ENCODE measurements around the gene HSPA8. TPM values are rescaled to one million over a fixed set of nuclear protein-coding genes. Genes with fewer than 3 reads are reported as not detected.

Gene HSPA8
- total RNA-seq, 1 donor = 2,226 TPM

DNA sequence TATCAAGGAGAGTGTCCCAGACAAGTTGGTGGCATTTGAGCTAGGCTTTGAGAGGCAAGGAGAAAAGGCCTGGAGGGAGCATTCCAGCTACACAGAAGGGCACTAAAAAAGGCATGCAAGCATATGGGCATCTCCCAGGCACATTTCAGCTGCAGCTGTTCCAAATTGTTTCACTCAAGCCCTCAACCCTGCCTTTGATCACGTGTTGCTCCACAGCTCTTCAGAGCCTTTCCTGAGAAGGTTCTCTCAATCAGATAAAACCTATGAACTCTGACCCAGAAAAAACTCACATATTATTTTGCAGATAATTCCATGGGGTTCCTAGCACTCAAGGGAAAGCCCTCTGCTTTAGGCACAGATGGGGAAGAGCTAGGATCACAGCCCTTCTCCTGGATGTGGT is 24.4 kb upstream of the HSPA8 start:
- no peaks in the 10 kb centered on the region for H3K9me3 ChIP-seq (ENCODE audit: low read depth, low read length)
- DNase-seq (ENCODE audit: insufficient read length, low spot score, missing footprints) = no peak
- H3K79me2 ChIP-seq (ENCODE audit: insufficient read depth, low read length) = peaks cover 52% of the 10 kb centered on the region
- peak overlapping the region; percentile 0 for H3K27ac ChIP-seq (ENCODE audit: low read depth, low read length)
- H3K4me1 ChIP-seq (ENCODE audit: insufficient read depth, low read length) = peaks cover 16% of the 10 kb centered on the region
- peaks cover 58% of the 10 kb centered on the region for H3K36me3 ChIP-seq (ENCODE audit: insufficient read depth, low read length)
- no peaks in the 10 kb centered on the region for H3K27me3 ChIP-seq (ENCODE audit: insufficient read depth, low read length)
- no peak overlapping the region for H2AFZ ChIP-seq (ENCODE audit: low read length)
- TF ChIP-seq, protein P1, sequence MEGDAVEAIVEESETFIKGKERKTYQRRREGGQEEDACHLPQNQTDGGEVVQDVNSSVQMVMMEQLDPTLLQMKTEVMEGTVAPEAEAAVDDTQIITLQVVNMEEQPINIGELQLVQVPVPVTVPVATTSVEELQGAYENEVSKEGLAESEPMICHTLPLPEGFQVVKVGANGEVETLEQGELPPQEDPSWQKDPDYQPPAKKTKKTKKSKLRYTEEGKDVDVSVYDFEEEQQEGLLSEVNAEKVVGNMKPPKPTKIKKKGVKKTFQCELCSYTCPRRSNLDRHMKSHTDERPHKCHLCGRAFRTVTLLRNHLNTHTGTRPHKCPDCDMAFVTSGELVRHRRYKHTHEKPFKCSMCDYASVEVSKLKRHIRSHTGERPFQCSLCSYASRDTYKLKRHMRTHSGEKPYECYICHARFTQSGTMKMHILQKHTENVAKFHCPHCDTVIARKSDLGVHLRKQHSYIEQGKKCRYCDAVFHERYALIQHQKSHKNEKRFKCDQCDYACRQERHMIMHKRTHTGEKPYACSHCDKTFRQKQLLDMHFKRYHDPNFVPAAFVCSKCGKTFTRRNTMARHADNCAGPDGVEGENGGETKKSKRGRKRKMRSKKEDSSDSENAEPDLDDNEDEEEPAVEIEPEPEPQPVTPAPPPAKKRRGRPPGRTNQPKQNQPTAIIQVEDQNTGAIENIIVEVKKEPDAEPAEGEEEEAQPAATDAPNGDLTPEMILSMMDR (IDR thresholded peaks at IDR 0.05; ENCODE audit: extremely low read depth, low read depth, low read length) = no peak
- H4K20me1 ChIP-seq (ENCODE audit: insufficient read depth, low read length) = peaks cover 19% of the 10 kb centered on the region
- no peak overlapping the region for H3K4me2 ChIP-seq (ENCODE audit: insufficient read depth, low read length)
- H3K4me3 ChIP-seq (ENCODE audit: insufficient read depth, low read length) = no peak overlapping the region

DNA sequence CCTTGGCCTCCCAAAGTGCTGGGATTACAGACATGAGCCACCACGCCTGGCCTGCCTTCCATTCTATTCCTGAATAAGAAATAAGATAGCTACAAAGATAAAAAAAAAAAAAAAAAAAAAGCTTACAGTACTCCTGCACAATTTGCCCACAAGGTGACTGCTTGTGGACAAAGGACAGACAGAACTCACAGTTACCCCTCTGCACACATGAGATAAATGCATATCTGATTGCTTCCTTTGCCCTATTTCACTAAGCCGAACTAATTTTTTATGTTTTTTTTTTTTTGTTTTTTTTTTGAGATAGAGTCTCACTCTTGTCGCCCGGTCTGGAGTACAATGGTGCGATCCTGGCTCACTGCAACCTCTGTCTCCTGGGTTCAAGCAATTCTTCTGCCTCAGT is 23.6 kb upstream of the HSPA8 start:
- Histone ChIP-seq H3K79me2 (ENCODE audit: insufficient read depth, low read length) (peaks cover 46% of the 10 kb centered on the region), H3K27me3 (ENCODE audit: insufficient read depth, low read length) (no peaks in the 10 kb centered on the region), H3K9me3 (ENCODE audit: low read depth, low read length) (no peaks in the 10 kb centered on the region), H3K4me3 (ENCODE audit: insufficient read depth, low read length) (no peak overlapping the region), H4K20me1 (ENCODE audit: insufficient read depth, low read length) (peaks cover 19% of the 10 kb centered on the region), H3K36me3 (ENCODE audit: insufficient read depth, low read length) (peaks cover 63% of the 10 kb centered on the region), H3K4me2 (ENCODE audit: insufficient read depth, low read length) (no peak overlapping the region), H3K4me1 (ENCODE audit: insufficient read depth, low read length) (peaks cover 16% of the 10 kb centered on the region), H3K27ac (ENCODE audit: low read depth, low read length) (no peak overlapping the region), H2AFZ (ENCODE audit: low read length) (no peak overlapping the region)
- DNase-seq (ENCODE audit: insufficient read length, low spot score, missing footprints) = no peak
- TF ChIP-seq, protein P1 (IDR thresholded peaks at IDR 0.05; ENCODE audit: extremely low read depth, low read depth, low read length) = no peak

DNA sequence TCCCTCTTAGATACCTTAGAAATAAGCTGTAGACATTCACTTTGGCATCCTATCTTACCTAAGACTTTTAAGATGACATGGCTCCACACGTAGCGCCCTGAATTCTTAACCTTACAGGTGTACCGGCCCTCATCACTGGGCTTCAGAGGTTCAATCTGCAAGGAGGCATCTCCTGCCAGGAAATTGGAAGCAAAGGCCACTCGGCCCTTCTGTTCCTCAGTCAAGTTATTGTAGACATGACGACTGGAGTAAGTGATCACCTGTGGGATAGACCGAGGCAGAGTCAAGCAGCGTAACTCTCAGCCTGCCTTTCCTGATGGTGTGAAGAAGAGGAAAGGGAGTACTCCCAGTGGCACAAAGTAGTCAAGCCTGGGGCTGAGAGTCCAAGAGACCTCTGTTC is 22.5 kb upstream of the HSPA8 start:
- Histone ChIP-seq H3K27ac (ENCODE audit: low read depth, low read length) (peak overlapping the region; percentile 93), H3K36me3 (ENCODE audit: insufficient read depth, low read length) (peaks cover 73% of the 10 kb centered on the region)
- no peak for DNase-seq (ENCODE audit: insufficient read length, low spot score, missing footprints)

DNA sequence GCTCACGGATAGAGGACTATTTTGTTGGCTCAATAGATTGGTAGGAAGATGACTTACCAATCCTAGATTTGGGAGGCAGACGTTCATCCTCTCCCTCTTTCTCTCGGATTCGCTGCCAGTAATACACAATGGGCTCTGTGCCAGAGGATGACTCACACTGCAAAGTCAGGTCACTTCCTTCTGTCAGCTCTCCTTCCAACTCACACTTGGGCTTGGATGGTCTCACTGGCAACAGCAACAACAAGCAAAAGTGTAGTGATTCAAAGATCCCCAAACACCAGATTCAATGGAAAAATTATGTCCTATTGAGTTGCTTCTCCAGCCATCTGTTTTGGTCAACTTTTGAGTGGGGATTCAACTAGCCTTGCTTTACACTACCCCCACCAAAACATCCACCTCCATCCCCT is 21.7 kb upstream of the HSPA8 start:
- Histone ChIP-seq H3K9me3 (ENCODE audit: low read depth, low read length) (no peaks in the 10 kb centered on the region), H3K79me2 (ENCODE audit: insufficient read depth, low read length) (peaks cover 35% of the 10 kb centered on the region), H2AFZ (ENCODE audit: low read length) (no peak overlapping the region), H3K4me3 (ENCODE audit: insufficient read depth, low read length) (no peak overlapping the region), H3K4me1 (ENCODE audit: insufficient read depth, low read length) (peaks cover 16% of the 10 kb centered on the region), H3K36me3 (ENCODE audit: insufficient read depth, low read length) (peaks cover 72% of the 10 kb centered on the region), H3K27ac (ENCODE audit: low read depth, low read length) (peak overlapping the region; percentile 93), H3K4me2 (ENCODE audit: insufficient read depth, low read length) (no peak overlapping the region), H3K27me3 (ENCODE audit: insufficient read depth, low read length) (no peaks in the 10 kb centered on the region), H4K20me1 (ENCODE audit: insufficient read depth, low read length) (peaks cover 19% of the 10 kb centered on the region)
- DNase-seq (ENCODE audit: insufficient read length, low spot score, missing footprints) = peak; percentile 79
- TF ChIP-seq, protein P1 (IDR thresholded peaks at IDR 0.05; ENCODE audit: extremely low read depth, low read depth, low read length) = no peak

More for the DNA sequence above, 22.5 kb upstream of the HSPA8 start:
- Histone ChIP-seq H3K27me3 (ENCODE audit: insufficient read depth, low read length) (no peaks in the 10 kb centered on the region), H3K4me3 (ENCODE audit: insufficient read depth, low read length) (no peak overlapping the region), H2AFZ (ENCODE audit: low read length) (no peak overlapping the region), H3K4me2 (ENCODE audit: insufficient read depth, low read length) (no peak overlapping the region), H4K20me1 (ENCODE audit: insufficient read depth, low read length) (peaks cover 19% of the 10 kb centered on the region), H3K9me3 (ENCODE audit: low read depth, low read length) (no peaks in the 10 kb centered on the region), H3K4me1 (ENCODE audit: insufficient read depth, low read length) (peaks cover 16% of the 10 kb centered on the region), H3K79me2 (ENCODE audit: insufficient read depth, low read length) (peaks cover 42% of the 10 kb centered on the region)
- TF ChIP-seq, protein P1 (IDR thresholded peaks at IDR 0.05; ENCODE audit: extremely low read depth, low read depth, low read length) = no peak
